Fibroblast of pulmonary artery (primary cell): Measurements from ENCODE around the gene PSMD11.
"Not testable (repeated sequence)": the region's sequence is repeated elsewhere in the genome, so short reads cannot be mapped to it uniquely, and the experiment has no call there.

Experiments
- DNase-seq: peaks from one replicate; pipeline ENCODE4 v3.0.0-alpha.2; 2010; ENCODE audit warnings: low read depth
- H3K4me3 ChIP-seq: replicated peaks from 2 replicates; pipeline ENCODE4 v1.5.1; 2011; ENCODE audit warnings: low read depth, mild to moderate bottlenecking, control low read depth, low read length, moderate library complexity
- CTCF ChIP-seq: IDR thresholded peaks from 2 replicates; pipeline ENCODE4 v1.5.1; 2011; ENCODE audit warnings: mild to moderate bottlenecking, control low read depth, low read length, inconsistent platforms; ENCODE audit errors: missing control alignments

Gene PSMD11

GRCh38 chr17:32444301-32445073 lies at the start of gene PSMD11:
Gene PSMD11, plus strand, starts transcription at chr17:32444510. Its CDS starts 14 bp downstream, at chr17:32444524.
- DNase-seq: peak; percentile 97
- H3K4me3 ChIP-seq: peak within 1 kb of the TSS; percentile 90
- peak; percentile 74 for TF ChIP-seq CTCF

DNA sequence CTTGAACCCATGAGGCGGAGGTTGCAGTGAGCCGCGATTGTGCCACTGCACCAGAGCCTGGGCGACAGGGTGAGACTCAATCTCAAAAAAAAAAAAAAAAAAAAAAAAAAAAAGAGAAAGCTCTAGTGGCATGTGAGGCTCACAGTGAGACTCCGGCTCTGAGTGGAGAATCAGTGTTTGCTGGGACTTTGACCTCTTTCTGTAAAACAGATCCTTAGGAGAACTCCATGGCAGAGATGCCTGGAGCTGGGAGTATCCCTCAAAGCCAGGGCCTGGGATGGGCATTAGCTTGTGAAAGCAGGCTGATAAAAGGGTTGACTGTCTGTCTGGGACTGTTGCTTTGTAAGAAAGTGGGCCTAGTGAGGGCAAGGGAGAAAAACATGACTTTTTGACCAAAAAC lies 48.0 kb upstream of the PSMD11 start:
- no peak for DNase-seq
- TF ChIP-seq CTCF: no peak
- H3K4me3 ChIP-seq: no peak overlapping the region

DNA sequence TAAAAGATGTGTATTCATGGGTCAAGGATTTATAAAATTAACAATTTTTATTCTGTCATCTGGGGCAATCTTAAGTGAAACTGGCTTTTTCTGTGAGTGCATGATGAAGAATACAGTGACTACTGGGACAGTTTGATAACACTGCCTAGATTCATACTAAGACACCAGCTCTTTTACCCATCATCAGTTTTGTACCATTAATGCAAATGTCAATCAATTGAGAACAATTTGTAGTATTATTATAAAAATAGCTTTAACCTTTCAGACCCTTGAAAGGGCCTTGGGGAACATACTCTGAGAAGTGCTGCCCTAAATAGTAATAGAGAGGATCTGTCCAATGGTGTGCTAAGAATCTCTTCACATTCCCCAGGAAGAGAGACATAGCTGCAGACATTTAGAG lies 45.4 kb upstream of the PSMD11 start:
- DNase-seq: no peak
- no peak for TF ChIP-seq CTCF
- no peak overlapping the region for H3K4me3 ChIP-seq

GRCh38 chr17:32410085-32410484 lies 34.2 kb upstream of the PSMD11 start:
- DNase-seq, H3K4me3 ChIP-seq: not testable (repeated sequence)

DNA sequence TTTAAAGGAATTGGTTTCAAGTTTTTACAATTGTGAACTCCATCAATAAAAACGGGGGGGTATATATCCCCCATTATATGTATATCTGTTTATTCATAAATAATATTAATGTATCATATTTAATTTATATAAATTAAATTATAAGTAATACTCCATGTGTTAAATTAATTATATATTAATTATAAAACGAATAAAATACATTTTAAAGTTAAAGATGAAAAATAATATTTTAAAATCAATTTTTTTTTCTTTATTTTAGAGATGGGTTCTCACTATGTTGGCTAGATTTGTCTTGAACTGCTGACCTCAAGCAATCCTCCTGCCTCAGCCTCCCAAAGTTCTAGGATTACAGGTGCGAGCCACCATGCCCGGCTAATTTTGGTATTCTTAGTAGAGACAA lies 17.4 kb upstream of the PSMD11 start:
- DNase-seq: no peak
- no peak for TF ChIP-seq CTCF
- no peak overlapping the region for H3K4me3 ChIP-seq

- H3K4me3 ChIP-seq: no peak overlapping the region
- no peak for DNase-seq
- TF ChIP-seq CTCF: no peak
Measured at GRCh38 chr17:32429598-32429997, 14.7 kb upstream of the PSMD11 start.

DNA sequence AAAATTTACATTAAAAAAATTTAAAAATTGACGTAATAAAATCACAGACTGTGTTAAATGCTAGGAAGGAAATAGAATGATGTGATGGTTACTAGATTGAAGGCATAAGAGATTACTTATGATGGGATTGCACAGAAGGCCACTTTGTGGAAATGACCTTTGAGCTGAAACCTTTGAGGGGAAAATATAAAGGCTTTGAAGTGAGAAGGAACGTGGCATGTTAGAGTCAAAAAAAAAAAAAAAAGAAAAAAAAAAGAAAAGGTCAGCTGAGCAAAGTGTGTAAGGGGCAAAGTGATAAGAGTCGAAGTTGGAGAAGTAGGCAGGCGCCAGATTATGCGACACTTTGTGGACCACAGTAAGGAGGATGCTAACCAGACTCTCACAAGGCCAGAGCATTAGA lies 3.6 kb upstream of the PSMD11 start:
- H3K4me3 ChIP-seq: no peak overlapping the region
- no peak for TF ChIP-seq CTCF
- no peak for DNase-seq
